Esophagus squamous epithelium (tissue), 5 donors: ENCODE data around the gene CACNG4. TPM values are rescaled to one million over a fixed set of nuclear protein-coding genes. Genes with fewer than 3 reads are reported as not detected.

ENCODE experiments used
- DNase-seq: peaks from one replicate; lab custom pipeline; 2025; lab: John Stamatoyannopoulos, UW
- H3K27ac ChIP-seq, 4 donors: fragments of 200-600 bp; sonication (generic); one replicate each; pipeline ENCODE4 v1.5.1; 2016 to 2019; ENCODE audit warnings: mild to moderate bottlenecking in 1 of 4
- H3K27me3 ChIP-seq, 4 donors: fragments of 200-600 bp; sonication (generic); 1 replicate in 3 of 4; 2 replicates in 1 of 4; pipeline versions ENCODE4 v1.5.1 to v1.6.0; 2017 to 2021; ENCODE audit warnings: antibody characterized with exemption in 1 of 4
- H3K36me3 ChIP-seq, 3 donors: fragments of 200-600 bp; sonication (generic); one replicate each; pipeline ENCODE4 v1.5.1; 2016 to 2019
- H3K4me1 ChIP-seq, 3 donors: fragments of 200-600 bp; sonication (generic); one replicate each; pipeline ENCODE4 v1.5.1; 2017 to 2019
- H3K4me3 ChIP-seq, 4 donors: fragments of 200-600 bp; sonication (generic); 1 replicate in 3 of 4; 2 replicates in 1 of 4; pipeline ENCODE4 v1.5.1; 2016 to 2019; ENCODE audit warnings: mild to moderate bottlenecking in 2 of 4, moderate library complexity in 1 of 4
- H3K9me3 ChIP-seq, 3 donors: fragments of 200-600 bp; sonication (generic); one replicate each; pipeline ENCODE4 v1.5.1; 2016 to 2019
- POLR2A ChIP-seq, 4 donors: fragments of 450-650 bp; IDR thresholded peaks; one replicate each; pipeline ENCODE4 v1.6.1; 2017; ENCODE audit warnings: antibody characterized with exemption in 4 of 4, mild to moderate bottlenecking in 4 of 4, moderate library complexity in 3 of 4
- WGBS, 2 donors: methylation state at CpG; one replicate each; pipeline ENCODE4 v1.1.5; 2018; 5-methylcytosine and 5-hydroxymethylcytosine counted together
- intact Hi-C: fragments of 100-400 bp; cut with DNase I; formaldehyde crosslinking; loops from one replicate; pipeline ENCODE4 v1.15.0; 2022
- total RNA-seq, 4 donors: library from RNA; depleted of rRNA; stranded (reverse); fragments of >200 nt; gene quantifications; one replicate each; pipeline ENCODE4 v1.1.0, GENCODE V29; 2016
- TF ChIP-seq, protein P1 (sequence below), 6 experiments: fragments of 450-650 bp in 4 of 6; fragments of 200-600 bp in 2 of 6; sonication (generic) in 2 of 6; IDR thresholded peaks; one replicate each; pipeline ENCODE4 v1.5.1; 2016 to 2019; ENCODE audit warnings: antibody characterized with exemption in 6 of 6, mild to moderate bottlenecking in 4 of 6, moderate library complexity in 4 of 6
- donor health status: DM: yes; HTN: yes; CAD: no.

CACNG4 gene
- total RNA-seq, 4 donors from 2014 or later: 0.08 to 0.38 (median 0.31) TPM; not detected in 1

DNA sequence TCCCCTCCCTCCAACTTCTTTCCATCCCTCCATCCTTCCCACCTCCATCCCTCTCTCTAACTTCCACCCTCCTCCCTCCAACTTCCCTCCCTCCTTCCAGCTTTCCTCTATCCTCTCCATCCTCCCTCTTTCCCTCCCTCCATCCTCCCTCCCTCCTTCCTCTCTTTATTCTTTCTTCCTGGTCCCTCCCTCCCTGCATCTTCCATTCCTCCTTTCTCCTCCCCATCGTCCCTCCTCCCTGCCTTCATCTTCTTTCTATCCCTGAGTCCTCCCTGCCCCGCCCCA is 11.8 kb downstream of the CACNG4 start:
- 49 to 54% methylated on average over 2 of the region's 2 CpGs for WGBS, 2 donors
- intact Hi-C loops: no loop called here
- H3K36me3 ChIP-seq: no peaks in the 10 kb centered on the region
- no peak for TF ChIP-seq POLR2A (IDR thresholded peaks at IDR 0.05)
- TF ChIP-seq, protein P1, sequence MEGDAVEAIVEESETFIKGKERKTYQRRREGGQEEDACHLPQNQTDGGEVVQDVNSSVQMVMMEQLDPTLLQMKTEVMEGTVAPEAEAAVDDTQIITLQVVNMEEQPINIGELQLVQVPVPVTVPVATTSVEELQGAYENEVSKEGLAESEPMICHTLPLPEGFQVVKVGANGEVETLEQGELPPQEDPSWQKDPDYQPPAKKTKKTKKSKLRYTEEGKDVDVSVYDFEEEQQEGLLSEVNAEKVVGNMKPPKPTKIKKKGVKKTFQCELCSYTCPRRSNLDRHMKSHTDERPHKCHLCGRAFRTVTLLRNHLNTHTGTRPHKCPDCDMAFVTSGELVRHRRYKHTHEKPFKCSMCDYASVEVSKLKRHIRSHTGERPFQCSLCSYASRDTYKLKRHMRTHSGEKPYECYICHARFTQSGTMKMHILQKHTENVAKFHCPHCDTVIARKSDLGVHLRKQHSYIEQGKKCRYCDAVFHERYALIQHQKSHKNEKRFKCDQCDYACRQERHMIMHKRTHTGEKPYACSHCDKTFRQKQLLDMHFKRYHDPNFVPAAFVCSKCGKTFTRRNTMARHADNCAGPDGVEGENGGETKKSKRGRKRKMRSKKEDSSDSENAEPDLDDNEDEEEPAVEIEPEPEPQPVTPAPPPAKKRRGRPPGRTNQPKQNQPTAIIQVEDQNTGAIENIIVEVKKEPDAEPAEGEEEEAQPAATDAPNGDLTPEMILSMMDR (IDR thresholded peaks at IDR 0.05): no peak
- no peaks in the 10 kb centered on the region for H3K9me3 ChIP-seq
- H3K4me1 ChIP-seq: peaks cover 0 to 11% (median 0%) of the 10 kb centered on the region in 3 donors
- peaks cover 0 to 85% (median 0%) of the 10 kb centered on the region in 4 donors for H3K27me3 ChIP-seq
- no peak overlapping the region for H3K4me3 ChIP-seq
- no peak overlapping the region for H3K27ac ChIP-seq
- DNase-seq: no peak

DNA sequence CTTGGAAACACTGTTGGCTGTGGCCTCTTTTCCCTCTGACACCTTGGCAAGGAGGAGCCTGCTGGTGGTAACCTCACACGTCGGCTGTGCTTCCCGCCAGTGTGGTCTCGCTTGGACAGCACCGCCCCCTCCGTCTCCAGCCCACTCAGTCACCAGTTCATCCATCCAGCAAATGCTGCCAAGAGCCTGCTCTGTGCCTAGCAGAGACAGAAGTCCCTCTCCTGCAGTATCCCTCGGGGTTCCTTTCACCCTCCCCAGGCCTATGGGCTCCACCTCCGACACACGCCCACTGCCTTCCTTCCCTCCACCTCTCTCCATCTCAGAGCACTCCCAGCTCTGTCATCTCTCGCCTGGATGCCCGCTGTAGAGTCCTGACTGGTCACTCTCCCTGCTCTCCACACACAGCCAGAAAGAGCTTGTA is 12.3 kb downstream of the CACNG4 start:
- H3K27me3 ChIP-seq: peaks cover 0 to 85% (median 0%) of the 10 kb centered on the region in 4 donors
- no peak for TF ChIP-seq POLR2A (IDR thresholded peaks at IDR 0.05)
- TF ChIP-seq, protein P1 (IDR thresholded peaks at IDR 0.05): no peak
- H3K27ac ChIP-seq: no peak overlapping the region
- H3K36me3 ChIP-seq: no peaks in the 10 kb centered on the region
- H3K4me1 ChIP-seq: peaks cover 0 to 11% (median 0%) of the 10 kb centered on the region in 3 donors
- WGBS, 2 donors: 24% methylated on average over 11 of the region's 11 CpGs
- no peak overlapping the region for H3K4me3 ChIP-seq
- intact Hi-C loops: no loop called here
- no peak for DNase-seq
- H3K9me3 ChIP-seq: no peaks in the 10 kb centered on the region

DNA sequence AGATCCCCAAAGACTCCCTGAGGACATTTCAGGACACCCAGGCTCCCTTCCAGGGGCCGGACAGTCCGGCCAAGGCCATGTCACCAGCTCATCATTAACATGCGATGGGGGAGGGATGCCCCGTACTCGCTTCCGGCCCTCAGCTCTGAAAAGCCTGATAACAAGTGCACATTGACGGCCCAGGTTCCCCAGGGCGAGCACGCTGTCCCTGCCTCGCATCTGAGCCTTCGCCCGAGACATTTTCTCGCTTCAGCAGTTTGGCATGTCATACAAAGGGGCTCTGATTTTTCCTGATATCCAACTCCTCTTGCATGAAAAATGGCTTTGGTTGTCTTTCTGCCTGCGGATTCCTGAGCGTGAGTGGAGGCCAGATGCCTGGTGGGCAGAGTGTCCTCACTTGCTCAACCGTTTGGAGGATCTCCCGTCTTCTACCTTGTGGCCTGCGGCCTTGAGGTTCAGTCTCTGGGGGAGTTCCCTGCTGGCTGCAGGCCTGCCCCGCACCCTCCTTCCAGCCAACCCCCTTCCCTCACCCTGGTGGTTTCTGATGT is 14.1 kb downstream of the CACNG4 start:
- H3K27me3 ChIP-seq: peaks cover 0 to 82% (median 0%) of the 10 kb centered on the region in 4 donors
- DNase-seq: no peak
- no peak for TF ChIP-seq POLR2A (IDR thresholded peaks at IDR 0.05)
- TF ChIP-seq, protein P1 (IDR thresholded peaks at IDR 0.05): no peak
- no peaks in the 10 kb centered on the region for H3K9me3 ChIP-seq
- 75 to 80% methylated on average over 11 to 18 of the region's 19 CpGs for WGBS, 2 donors
- intact Hi-C loops: no loop called here
- no peak overlapping the region for H3K27ac ChIP-seq
- H3K4me3 ChIP-seq: no peak overlapping the region
- H3K4me1 ChIP-seq: peaks cover 0 to 13% (median 0%) of the 10 kb centered on the region in 3 donors
- no peaks in the 10 kb centered on the region for H3K36me3 ChIP-seq

DNA sequence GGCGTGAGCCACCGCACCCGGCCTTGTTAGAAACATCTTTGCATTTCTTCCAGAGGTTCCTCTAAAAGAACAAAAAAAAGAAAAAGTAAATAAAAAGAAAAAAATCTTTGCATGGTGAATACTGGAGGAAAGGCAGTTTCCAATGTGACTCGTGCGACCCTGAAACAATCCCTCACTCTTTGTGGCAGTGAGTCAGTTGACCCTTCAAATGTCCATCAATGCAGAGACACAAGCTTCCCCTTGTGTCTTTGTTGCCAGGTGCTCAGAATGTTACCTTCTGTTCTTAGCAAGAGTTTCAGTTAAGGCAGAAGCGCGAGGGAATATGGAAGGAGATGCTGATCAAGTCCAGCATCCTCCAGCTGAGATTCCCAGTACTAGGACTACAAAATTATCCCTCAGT is 16.4 kb downstream of the CACNG4 start:
- H3K27ac ChIP-seq: no peak overlapping the region
- TF ChIP-seq, protein P1 (IDR thresholded peaks at IDR 0.05): no peak
- TF ChIP-seq POLR2A (IDR thresholded peaks at IDR 0.05): no peak
- no peak overlapping the region for H3K4me3 ChIP-seq
- WGBS, 2 donors: 66 to 83% methylated on average over 7 of the region's 7 CpGs
- H3K9me3 ChIP-seq: no peaks in the 10 kb centered on the region
- H3K27me3 ChIP-seq: peaks cover 0 to 82% (median 0%) of the 10 kb centered on the region in 4 donors
- no peaks in the 10 kb centered on the region for H3K36me3 ChIP-seq
- peaks cover 0 to 15% (median 0%) of the 10 kb centered on the region in 3 donors for H3K4me1 ChIP-seq
- intact Hi-C loops: no loop called here
- DNase-seq: no peak

DNA sequence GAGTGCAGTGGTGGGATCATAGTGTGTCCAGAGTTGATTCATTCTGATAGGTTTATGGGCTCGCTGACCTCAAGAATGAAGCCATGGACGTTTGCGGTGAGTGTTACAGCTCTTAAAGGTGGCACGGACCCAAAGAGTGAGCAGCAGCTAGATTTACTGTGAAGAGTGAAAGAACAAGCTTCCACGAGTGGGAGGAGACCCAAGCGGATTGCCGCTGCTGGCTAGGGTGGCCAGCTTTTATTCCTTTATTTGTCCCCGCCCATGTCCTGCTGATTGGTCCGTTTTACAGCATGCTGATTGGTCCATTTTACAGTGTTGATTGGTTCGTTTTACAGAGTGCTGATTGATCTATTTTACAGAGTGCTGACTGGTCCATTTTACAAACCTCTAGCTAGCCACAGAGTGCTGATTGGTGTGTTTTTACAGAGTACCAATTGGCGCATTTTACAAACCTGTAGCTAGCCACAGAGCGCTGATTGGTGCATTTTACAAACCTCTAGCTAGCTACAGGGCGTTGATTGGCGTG is 17.5 kb downstream of the CACNG4 start:
- peaks cover 0 to 15% (median 0%) of the 10 kb centered on the region in 3 donors for H3K4me1 ChIP-seq
- DNase-seq: no peak
- intact Hi-C loops: no loop called here
- no peak for TF ChIP-seq POLR2A (IDR thresholded peaks at IDR 0.05)
- TF ChIP-seq, protein P1 (IDR thresholded peaks at IDR 0.05): no peak
- no peak overlapping the region for H3K4me3 ChIP-seq
- H3K27me3 ChIP-seq: peaks cover 0 to 82% (median 0%) of the 10 kb centered on the region in 4 donors
- H3K27ac ChIP-seq: no peak overlapping the region
- WGBS, 2 donors: 84 to 86% methylated on average over 14 of the region's 14 CpGs
- no peaks in the 10 kb centered on the region for H3K36me3 ChIP-seq
- no peaks in the 10 kb centered on the region for H3K9me3 ChIP-seq
